Measurements from ENCODE around the gene ANKRD33B. TPM values are rescaled to one million over a fixed set of nuclear protein-coding genes. Genes with fewer than 3 reads are reported as not detected.

Gene ANKRD33B
- total and polyA plus RNA-seq, 10 donors: 2.0 to 37.8 (median 24.6) TPM

DNA sequence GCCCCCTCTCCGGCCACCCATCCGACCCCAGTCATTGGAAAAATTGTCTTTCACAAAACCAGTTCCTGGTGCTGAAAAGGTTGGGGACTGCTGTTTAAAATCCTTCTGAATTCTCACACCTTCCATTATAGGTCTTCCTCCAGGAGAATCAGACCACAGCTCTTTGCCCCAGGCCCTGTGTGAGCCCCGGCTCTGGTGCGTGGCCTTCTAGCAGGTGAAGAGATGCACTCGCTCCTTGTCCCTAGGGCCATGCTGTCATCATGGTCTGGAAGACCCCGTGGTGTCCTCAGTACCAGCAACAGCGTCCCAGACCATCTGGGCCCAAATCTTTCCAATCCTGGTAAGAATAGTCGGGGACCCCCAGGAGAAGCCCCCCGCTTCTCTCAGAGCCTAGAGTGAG lies 101.9 kb downstream of the ANKRD33B start:
- no peaks in the 10 kb centered on the region for H3K9me3 ChIP-seq
- DNase-seq: no peak
- H3K27ac ChIP-seq: no peak overlapping the region
- intact Hi-C loops (cut with DNase I; ENCODE audit: low total_unique reads): no loop called here
- no peak overlapping the region for H3K4me3 ChIP-seq
- TF ChIP-seq POLR2A (IDR thresholded peaks at IDR 0.05) (no peak), CTCF (IDR thresholded peaks at IDR 0.05 in 8 of 11, conservative IDR thresholded peaks at IDR 0.05 in 3 of 11) (no peak), POLR2AphosphoS5 (IDR thresholded peaks at IDR 0.05) (no peak)
- H3K36me3 ChIP-seq: no peaks in the 10 kb centered on the region
- peaks cover 0 to 2% (median 0%) of the 10 kb centered on the region in 6 donors for H3K4me1 ChIP-seq
- H3K27me3 ChIP-seq (replicated peaks in 1 of 7): no peaks in the 10 kb centered on the region
- WGBS, 5 donors: 93 to 98% (median 94%) methylated on average over 8 to 9 of the region's 9 CpGs

GRCh38 chr5:10666531-10667299 lies 102.8 kb downstream of the ANKRD33B start:
- Histone ChIP-seq H3K27ac (no peak overlapping the region), H3K9me3 (no peaks in the 10 kb centered on the region), H3K4me1 (peaks cover 0 to 11% (median 0%) of the 10 kb centered on the region in 6 donors), H3K4me3 (no peak overlapping the region), H3K36me3 (no peaks in the 10 kb centered on the region), H3K27me3 (replicated peaks in 1 of 7) (no peaks in the 10 kb centered on the region)
- TF ChIP-seq POLR2AphosphoS5 (IDR thresholded peaks at IDR 0.05): no peak
- TF ChIP-seq CTCF (IDR thresholded peaks at IDR 0.05 in 8 of 11, conservative IDR thresholded peaks at IDR 0.05 in 3 of 11): no peak
- no peak for TF ChIP-seq POLR2A (IDR thresholded peaks at IDR 0.05)
- intact Hi-C loops (cut with DNase I; ENCODE audit: low total_unique reads): no loop called here
- WGBS, 5 donors: 90 to 94% (median 92%) methylated on average over 7 of the region's 7 CpGs
- no peak for DNase-seq

- no peaks in the 10 kb centered on the region for H3K9me3 ChIP-seq
- no peaks in the 10 kb centered on the region for H3K27me3 ChIP-seq (replicated peaks in 1 of 7)
- no peaks in the 10 kb centered on the region for H3K36me3 ChIP-seq
- intact Hi-C loops (cut with DNase I; ENCODE audit: low total_unique reads): no loop called here
- H3K27ac ChIP-seq: no peak overlapping the region
- WGBS, 5 donors: 83 to 95% (median 86%) methylated on average over 6 of the region's 6 CpGs
- H3K4me1 ChIP-seq: peaks cover 0 to 12% (median 0%) of the 10 kb centered on the region in 6 donors
- no peak for DNase-seq
- H3K4me3 ChIP-seq: no peak overlapping the region
- TF ChIP-seq POLR2AphosphoS5 (IDR thresholded peaks at IDR 0.05): no peak
- no peak for TF ChIP-seq POLR2A (IDR thresholded peaks at IDR 0.05)
- no peak for TF ChIP-seq CTCF (IDR thresholded peaks at IDR 0.05 in 8 of 11, conservative IDR thresholded peaks at IDR 0.05 in 3 of 11)
Observed at GRCh38 chr5:10667431-10668057, 103.7 kb downstream of the ANKRD33B start.

- 86 to 98% (median 92%) methylated on average over 4 of the region's 4 CpGs for WGBS, 5 donors
- intact Hi-C loops (cut with DNase I; ENCODE audit: low total_unique reads): no loop called here
- Histone ChIP-seq H3K27ac (no peak overlapping the region), H3K9me3 (no peaks in the 10 kb centered on the region), H3K4me3 (no peak overlapping the region), H3K4me1 (peaks cover 0 to 21% (median 0%) of the 10 kb centered on the region in 6 donors), H3K27me3 (replicated peaks in 1 of 7) (no peaks in the 10 kb centered on the region), H3K36me3 (no peaks in the 10 kb centered on the region)
- TF ChIP-seq CTCF (IDR thresholded peaks at IDR 0.05 in 8 of 11, conservative IDR thresholded peaks at IDR 0.05 in 3 of 11) (no peak), POLR2A (IDR thresholded peaks at IDR 0.05) (no peak)
- no peak for DNase-seq
Observed at GRCh38 chr5:10668697-10669096, 104.8 kb downstream of the ANKRD33B start.
